ENCODE results near the gene ARID4B.
A peak's percentile ranks its signal among the peaks of the same experiment; 100 is the strongest.

The ARID4B gene

GRCh38 chr1:235199441-235199840 is 128.5 kb downstream of the ARID4B start:
- no peak for DNase-seq
- Mint-ChIP-seq H3K36me3 (ENCODE audit: low read depth) (peaks cover 54% of the 10 kb centered on the region), H3K9me3 (no peaks in the 10 kb centered on the region), H3K4me3 (no peak overlapping the region), H3K27ac (peak overlapping the region; percentile 8), H3K27me3 (ENCODE audit: low read depth, poor library complexity) (no peaks in the 10 kb centered on the region), H3K4me1 (no peaks in the 10 kb centered on the region)
- TF ChIP-seq CTCF (IDR thresholded peaks at IDR 0.05) = peak; percentile 13

GRCh38 chr1:235190431-235190830 is 137.5 kb downstream of the ARID4B start:
- Mint-ChIP-seq H3K27ac (no peak overlapping the region), H3K4me1 (no peaks in the 10 kb centered on the region), H3K27me3 (ENCODE audit: low read depth, poor library complexity) (no peaks in the 10 kb centered on the region), H3K36me3 (ENCODE audit: low read depth) (peaks cover 75% of the 10 kb centered on the region), H3K9me3 (no peaks in the 10 kb centered on the region), H3K4me3 (no peak overlapping the region)
- no peak for DNase-seq
- TF ChIP-seq CTCF (IDR thresholded peaks at IDR 0.05) = no peak

- no peak for TF ChIP-seq CTCF (IDR thresholded peaks at IDR 0.05)
- Mint-ChIP-seq H3K4me1 (peaks cover 3% of the 10 kb centered on the region), H3K4me3 (no peak overlapping the region), H3K27me3 (ENCODE audit: low read depth, poor library complexity) (no peaks in the 10 kb centered on the region), H3K27ac (no peak overlapping the region), H3K9me3 (no peaks in the 10 kb centered on the region), H3K36me3 (ENCODE audit: low read depth) (peaks cover 63% of the 10 kb centered on the region)
- DNase-seq = no peak
Observed at GRCh38 chr1:235187316-235187715, 140.7 kb downstream of the ARID4B start.

GRCh38 chr1:235181561-235182245 is 146.3 kb downstream of the ARID4B start:
- peaks cover 14% of the 10 kb centered on the region for H3K4me1 Mint-ChIP-seq
- H3K9me3 Mint-ChIP-seq = no peaks in the 10 kb centered on the region
- no peak for DNase-seq
- H3K36me3 Mint-ChIP-seq (ENCODE audit: low read depth) = peaks cover 53% of the 10 kb centered on the region
- no peaks in the 10 kb centered on the region for H3K27me3 Mint-ChIP-seq (ENCODE audit: low read depth, poor library complexity)
- TF ChIP-seq CTCF (IDR thresholded peaks at IDR 0.05) = no peak
- H3K4me3 Mint-ChIP-seq = no peak overlapping the region
- H3K27ac Mint-ChIP-seq = peak overlapping the region; percentile 20

GRCh38 chr1:235180916-235181460 is 147.0 kb downstream of the ARID4B start:
- Mint-ChIP-seq H3K27ac (peak overlapping the region; percentile 20), H3K27me3 (ENCODE audit: low read depth, poor library complexity) (no peaks in the 10 kb centered on the region), H3K36me3 (ENCODE audit: low read depth) (peaks cover 56% of the 10 kb centered on the region), H3K4me3 (no peak overlapping the region), H3K4me1 (peaks cover 14% of the 10 kb centered on the region), H3K9me3 (no peaks in the 10 kb centered on the region)
- no peak for TF ChIP-seq CTCF (IDR thresholded peaks at IDR 0.05)
- no peak for DNase-seq

- Mint-ChIP-seq H3K27ac (no peak overlapping the region), H3K4me3 (no peak overlapping the region), H3K36me3 (ENCODE audit: low read depth) (peaks cover 69% of the 10 kb centered on the region), H3K4me1 (peaks cover 4% of the 10 kb centered on the region), H3K27me3 (ENCODE audit: low read depth, poor library complexity) (no peaks in the 10 kb centered on the region), H3K9me3 (no peaks in the 10 kb centered on the region)
- DNase-seq = no peak
- no peak for TF ChIP-seq CTCF (IDR thresholded peaks at IDR 0.05)
Observed at GRCh38 chr1:235176486-235176885, 151.5 kb downstream of the ARID4B start.

Data from nephron progenitor cell (in vitro differentiated cells).